SK-N-SH (cell line): ENCODE measurements around the gene TM4SF4. TPM values are rescaled to one million over a fixed set of nuclear protein-coding genes. Genes with fewer than 3 reads are reported as not detected.

ENCODE experiments used
- CTCF ChIA-PET: fragments of 300-600, 350-600 bp; formaldehyde crosslinking; extraction: SDS; loops from one replicate; lab custom pipeline; 2021; lab: Yijun Ruan, JAX
- POLR2A ChIA-PET: fragments of 350-600 bp; sonication (Branson Sonifier 250); formaldehyde crosslinking; extraction: SDS; loops from one replicate; lab custom pipeline; 2020; ENCODE audit warnings: antibody characterized with exemption, inconsistent platforms; lab: Yijun Ruan, JAX
- DNase-seq: peaks from one replicate; pipeline ENCODE4 v3.0.0; 2012
- H2AFZ ChIP-seq: fragments of 200-600 bp; sonication (generic); 2 replicates; pipeline ENCODE4 v1.8.1; 2016; ENCODE audit warnings: antibody characterized with exemption, mild to moderate bottlenecking, low read depth
- H3F3A ChIP-seq: fragments of 200-600 bp; sonication (generic); replicated peaks from 2 replicates; pipeline ENCODE3; 2016; ENCODE audit warnings: antibody characterized with exemption, mild to moderate bottlenecking; ENCODE audit not compliant: insufficient read depth
- H3K27ac ChIP-seq, 2 experiments: fragments of 200-500 bp in 1 of 2; fragments of 200-600 bp in 1 of 2; sonication (Bioruptor generic) in 1 of 2; sonication (generic), shearing (Covaris generic) in 1 of 2; 2 replicates each; pipeline versions ENCODE4 v1.5.1 to v1.6.1; 2014 to 2016; ENCODE audit warnings: low read depth in 2 of 2, inconsistent platforms in 1 of 2, low read length in 1 of 2, mild to moderate bottlenecking in 1 of 2, mixed read lengths in 1 of 2
- H3K27me3 ChIP-seq: fragments of 200-600 bp; sonication (generic), shearing (Covaris generic); 2 replicates; pipeline ENCODE4 v1.6.1; 2016; ENCODE audit warnings: mixed run types; ENCODE audit not compliant: insufficient read depth
- H3K36me3 ChIP-seq, 2 experiments: fragments of 200-500 bp in 1 of 2; fragments of 200-600 bp in 1 of 2; sonication (Bioruptor generic) in 1 of 2; sonication (generic) in 1 of 2; replicated peaks in 1 of 2; 2 replicates each; pipeline versions ENCODE3 to v1.5.1; 2014 to 2016; ENCODE audit warnings: low read length in 1 of 2, mild to moderate bottlenecking in 1 of 2; ENCODE audit not compliant: insufficient read depth in 2 of 2, control insufficient read depth in 1 of 2
- H3K4me1 ChIP-seq, 2 experiments: fragments of 200-500 bp in 1 of 2; fragments of 200-600 bp in 1 of 2; sonication (Bioruptor generic) in 1 of 2; sonication (generic), shearing (Covaris generic) in 1 of 2; 2 replicates each; pipeline versions ENCODE4 v1.5.1 to v1.6.1; 2014 to 2016; ENCODE audit warnings: low read depth in 1 of 2, low read length in 1 of 2, mixed run types in 1 of 2; ENCODE audit not compliant: insufficient read depth in 2 of 2, control insufficient read depth in 1 of 2
- H3K4me2 ChIP-seq: fragments of 200-600 bp; sonication (generic), shearing (Covaris generic); 2 replicates; pipeline ENCODE4 v1.6.1; 2017; ENCODE audit warnings: mixed run types
- H3K4me3 ChIP-seq, 2 experiments: fragments of 200-500 bp in 1 of 2; fragments of 200-600 bp in 1 of 2; sonication (Bioruptor generic) in 1 of 2; sonication (generic), shearing (Covaris generic) in 1 of 2; 2 replicates each; pipeline versions ENCODE4 v1.5.1 to v1.8.1; 2014 to 2016; ENCODE audit warnings: low read depth in 2 of 2, inconsistent platforms in 1 of 2, low read length in 1 of 2, mild to moderate bottlenecking in 1 of 2, mixed read lengths in 1 of 2, moderate library complexity in 1 of 2
- H3K79me2 ChIP-seq: fragments of 200-600 bp; sonication (generic); 2 replicates; pipeline ENCODE4 v1.8.1; 2017; ENCODE audit warnings: mild to moderate bottlenecking; ENCODE audit not compliant: insufficient read depth
- H3K9ac ChIP-seq: fragments of 200-600 bp; sonication (generic); 2 replicates; pipeline ENCODE4 v1.6.1; 2017; ENCODE audit warnings: mixed run types
- H3K9me2 ChIP-seq: fragments of 200-600 bp; sonication (generic); 2 replicates; pipeline ENCODE4 v1.6.1; 2017; ENCODE audit warnings: mixed run types
- H3K9me3 ChIP-seq: fragments of 200-600 bp; sonication (generic); 2 replicates; pipeline ENCODE4 v1.6.1; 2017; ENCODE audit warnings: mixed run types, mild to moderate bottlenecking, moderate library complexity
- H4K20me1 ChIP-seq: fragments of 200-600 bp; sonication (generic); 2 replicates; pipeline ENCODE4 v1.6.1; 2017; ENCODE audit warnings: mild to moderate bottlenecking, mixed run types; ENCODE audit not compliant: insufficient read depth
- CHD2 ChIP-seq: fragments of 150-350 bp; IDR thresholded peaks from 2 replicates; pipeline ENCODE4 v1.6.1; 2018; ENCODE audit warnings: low read length; ENCODE audit not compliant: partially characterized antibody
- CTCF ChIP-seq: fragments of 200-600 bp; sonication (generic); IDR thresholded peaks from 2 replicates; pipeline ENCODE4 v1.6.1; 2017; ENCODE audit warnings: antibody characterized with exemption, mild to moderate bottlenecking, moderate library complexity
- FOXM1 ChIP-seq: IDR thresholded peaks from 2 replicates; pipeline ENCODE4 v1.4.0; 2012; ENCODE audit warnings: low read depth, mild to moderate bottlenecking
- GABPA ChIP-seq: IDR thresholded peaks from 2 replicates; pipeline ENCODE4 v1.4.0; 2012; ENCODE audit warnings: low read depth, mild to moderate bottlenecking
- IRF3 ChIP-seq: fragments of 150-350 bp; IDR thresholded peaks from 2 replicates; pipeline ENCODE4 v1.6.1; 2016; ENCODE audit warnings: mild to moderate bottlenecking, low read depth, low read length
- NFIC ChIP-seq: IDR thresholded peaks from 2 replicates; pipeline ENCODE4 v1.4.0; 2012; ENCODE audit warnings: borderline replicate concordance
- PBX3 ChIP-seq: IDR thresholded peaks from 2 replicates; pipeline ENCODE4; 2012
- REST ChIP-seq: IDR thresholded peaks from 2 replicates; pipeline ENCODE4 v1.6.1; 2012; ENCODE audit warnings: mild to moderate bottlenecking, low read depth, low read length, moderate library complexity
- TEAD4 ChIP-seq: IDR thresholded peaks from 2 replicates; pipeline ENCODE4 v1.4.0; 2012; ENCODE audit warnings: mild to moderate bottlenecking, borderline replicate concordance; ENCODE audit not compliant: insufficient read depth
- polyA plus RNA-seq, 3 experiments: library from polyadenylated mRNA; depleted of rRNA; stranded (reverse); fragments of >200 nt; gene quantifications; 2 replicates each; pipeline ENCODE4 v1.2.3, GENCODE V29; 2012

TM4SF4 gene
- polyA plus RNA-seq, 1 of the 3 experiments (the other 2 are of a cell fraction), result 0.08 TPM

GRCh38 chr3:149437286-149437685 is 37.2 kb upstream of the TM4SF4 start (continued):
- no peak for TF ChIP-seq REST

GRCh38 chr3:149437710-149438109 is 36.8 kb upstream of the TM4SF4 start:
- Histone ChIP-seq H3K4me2 (no peak overlapping the region), H3K36me3 (no peaks in the 10 kb centered on the region), H3K9me3 (no peaks in the 10 kb centered on the region), H3F3A (peaks cover 6% of the 10 kb centered on the region), H3K27ac (no peak overlapping the region), H3K79me2 (no peaks in the 10 kb centered on the region), H2AFZ (no peak overlapping the region), H3K27me3 (no peaks in the 10 kb centered on the region), H4K20me1 (no peaks in the 10 kb centered on the region), H3K9ac (no peak overlapping the region), H3K4me1 (peaks cover 0 to 5% of the 10 kb centered on the region in 2 experiments; a peak in 1 of 4 replicates), H3K4me3 (no peak overlapping the region), H3K9me2 (no peaks in the 10 kb centered on the region)
- TF ChIP-seq CHD2 (no peak), TEAD4 (no peak), IRF3 (no peak), GABPA (no peak), NFIC (no peak), CTCF (no peak), FOXM1 (no peak), PBX3 (no peak), REST (no peak)
- CTCF ChIA-PET, result no interaction called here
- no peak for DNase-seq
- POLR2A ChIA-PET, result no interaction called here
